ENCODE results near the gene PARM1.

Gene PARM1

GRCh38 chr4:75025431-75025830 lies 92.5 kb downstream of the PARM1 start:
- H3K4me3 ChIP-seq (replicated peaks; ENCODE audit: low read depth, low read length), result no peak overlapping the region
- no peaks in the 10 kb centered on the region for H3K27me3 ChIP-seq (replicated peaks; ENCODE audit: control insufficient read depth, insufficient read depth, low read length)
- TF ChIP-seq CTCF (IDR thresholded peaks at IDR 0.05; ENCODE audit: insufficient read depth, low read length, poor library complexity, severe bottlenecking), result no peak
- no peaks in the 10 kb centered on the region; the same call in 1 of the 2 replicates for H3K36me3 ChIP-seq (ENCODE audit: control insufficient read depth, insufficient read depth, low read length)
- no peak for DNase-seq (ENCODE audit: extremely low read depth, insufficient read length)

GRCh38 chr4:75028196-75028854 lies 95.4 kb downstream of the PARM1 start:
- Histone ChIP-seq H3K27me3 (replicated peaks; ENCODE audit: control insufficient read depth, insufficient read depth, low read length) (no peaks in the 10 kb centered on the region), H3K4me3 (replicated peaks; ENCODE audit: low read depth, low read length) (no peak overlapping the region), H3K36me3 (ENCODE audit: control insufficient read depth, insufficient read depth, low read length) (no peaks in the 10 kb centered on the region; the same call in 1 of the 2 replicates)
- no peak for DNase-seq (ENCODE audit: extremely low read depth, insufficient read length)
- TF ChIP-seq CTCF (IDR thresholded peaks at IDR 0.05; ENCODE audit: insufficient read depth, low read length, poor library complexity, severe bottlenecking), result no peak

- DNase-seq (ENCODE audit: extremely low read depth, insufficient read length), result no peak
Observed at GRCh38 chr4:75030028-75030427, 97.1 kb downstream of the PARM1 start.

GRCh38 chr4:75030649-75031235 lies 97.8 kb downstream of the PARM1 start:
- DNase-seq (ENCODE audit: extremely low read depth, insufficient read length), result peak; percentile 38
- TF ChIP-seq CTCF (IDR thresholded peaks at IDR 0.05; ENCODE audit: insufficient read depth, low read length, poor library complexity, severe bottlenecking), result no peak
- Histone ChIP-seq H3K27me3 (replicated peaks; ENCODE audit: control insufficient read depth, insufficient read depth, low read length) (no peaks in the 10 kb centered on the region), H3K4me3 (replicated peaks; ENCODE audit: low read depth, low read length) (no peak overlapping the region), H3K36me3 (ENCODE audit: control insufficient read depth, insufficient read depth, low read length) (no peaks in the 10 kb centered on the region; the same call in 1 of the 2 replicates)

More at GRCh38 chr4:75030028-75030427, 97.1 kb downstream of the PARM1 start:
- TF ChIP-seq CTCF (IDR thresholded peaks at IDR 0.05; ENCODE audit: insufficient read depth, low read length, poor library complexity, severe bottlenecking), result no peak
- no peak overlapping the region for H3K4me3 ChIP-seq (replicated peaks; ENCODE audit: low read depth, low read length)
- H3K27me3 ChIP-seq (replicated peaks; ENCODE audit: control insufficient read depth, insufficient read depth, low read length), result no peaks in the 10 kb centered on the region
- no peaks in the 10 kb centered on the region; the same call in 1 of the 2 replicates for H3K36me3 ChIP-seq (ENCODE audit: control insufficient read depth, insufficient read depth, low read length)

GRCh38 chr4:75031775-75032174 lies 98.9 kb downstream of the PARM1 start:
- Histone ChIP-seq H3K36me3 (ENCODE audit: control insufficient read depth, insufficient read depth, low read length) (no peaks in the 10 kb centered on the region; the same call in 1 of the 2 replicates), H3K4me3 (replicated peaks; ENCODE audit: low read depth, low read length) (no peak overlapping the region), H3K27me3 (replicated peaks; ENCODE audit: control insufficient read depth, insufficient read depth, low read length) (no peaks in the 10 kb centered on the region)
- DNase-seq (ENCODE audit: extremely low read depth, insufficient read length), result no peak
- no peak for TF ChIP-seq CTCF (IDR thresholded peaks at IDR 0.05; ENCODE audit: insufficient read depth, low read length, poor library complexity, severe bottlenecking)
